Measurements from ENCODE around the gene NFATC1.

DNA sequence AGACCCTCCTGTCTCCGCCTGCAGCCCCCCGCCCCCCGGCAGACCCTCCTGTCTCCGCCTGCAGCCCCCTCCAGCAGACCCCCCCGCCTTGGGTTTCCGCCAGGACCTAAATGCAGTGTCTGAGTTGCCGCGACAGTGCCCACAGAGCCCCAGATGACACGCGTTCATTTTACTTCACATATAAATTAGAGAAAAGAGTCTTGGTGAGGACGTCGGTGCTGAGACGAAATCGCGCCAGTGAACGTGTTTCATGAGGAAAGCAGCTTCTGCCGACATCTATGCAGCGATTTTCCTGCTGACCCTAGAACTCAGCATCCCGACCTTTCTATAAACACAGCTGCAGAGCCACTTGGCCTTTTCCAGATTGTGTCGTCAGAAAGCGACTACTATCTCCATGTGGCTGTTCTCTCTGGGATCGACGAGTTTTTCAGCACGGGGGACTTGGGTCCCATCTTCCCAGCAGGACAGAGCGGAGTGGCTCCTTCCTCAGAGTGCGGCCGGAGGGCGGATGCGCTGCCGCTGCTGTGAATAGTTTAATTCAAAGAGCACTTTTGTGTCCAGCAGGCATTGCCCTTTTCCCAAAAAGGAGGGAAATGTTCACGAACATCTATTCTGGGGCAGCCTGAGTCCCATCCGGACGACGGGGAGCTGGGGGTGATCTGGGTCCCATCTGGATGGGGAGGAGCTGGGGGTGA is 136.7 kb downstream of the NFATC1 start:
- TF ChIP-seq, protein P1, sequence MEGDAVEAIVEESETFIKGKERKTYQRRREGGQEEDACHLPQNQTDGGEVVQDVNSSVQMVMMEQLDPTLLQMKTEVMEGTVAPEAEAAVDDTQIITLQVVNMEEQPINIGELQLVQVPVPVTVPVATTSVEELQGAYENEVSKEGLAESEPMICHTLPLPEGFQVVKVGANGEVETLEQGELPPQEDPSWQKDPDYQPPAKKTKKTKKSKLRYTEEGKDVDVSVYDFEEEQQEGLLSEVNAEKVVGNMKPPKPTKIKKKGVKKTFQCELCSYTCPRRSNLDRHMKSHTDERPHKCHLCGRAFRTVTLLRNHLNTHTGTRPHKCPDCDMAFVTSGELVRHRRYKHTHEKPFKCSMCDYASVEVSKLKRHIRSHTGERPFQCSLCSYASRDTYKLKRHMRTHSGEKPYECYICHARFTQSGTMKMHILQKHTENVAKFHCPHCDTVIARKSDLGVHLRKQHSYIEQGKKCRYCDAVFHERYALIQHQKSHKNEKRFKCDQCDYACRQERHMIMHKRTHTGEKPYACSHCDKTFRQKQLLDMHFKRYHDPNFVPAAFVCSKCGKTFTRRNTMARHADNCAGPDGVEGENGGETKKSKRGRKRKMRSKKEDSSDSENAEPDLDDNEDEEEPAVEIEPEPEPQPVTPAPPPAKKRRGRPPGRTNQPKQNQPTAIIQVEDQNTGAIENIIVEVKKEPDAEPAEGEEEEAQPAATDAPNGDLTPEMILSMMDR (IDR thresholded peaks at IDR 0.05): no peak
- TF ChIP-seq POLR2A (IDR thresholded peaks at IDR 0.05): no peak

Measured in esophagus squamous epithelium (tissue), 4 donors.